OCI-LY7 (cell line): Measurements from ENCODE around the gene UVRAG.

Source experiments
- CTCF ChIP-seq: fragments of 200-600 bp; sonication (generic); conservative IDR thresholded peaks from 2 replicates; pipeline ENCODE4 v1.5.1; 2014; ENCODE audit warnings: mild to moderate bottlenecking, antibody characterized with exemption, low read length, moderate library complexity, mixed read lengths
- EZH2phosphoT487 ChIP-seq: fragments of 200-600 bp; sonication (generic); IDR thresholded peaks from 2 replicates; pipeline ENCODE4 v1.6.1; 2018; ENCODE audit warnings: low read depth, borderline replicate concordance, mild to moderate bottlenecking, mixed run types, antibody characterized with exemption, low read length, moderate library complexity, mixed read lengths

GRCh38 chr11:76173663-76174062 lies 358.7 kb downstream of the UVRAG start:
- TF ChIP-seq CTCF, result no peak
- TF ChIP-seq EZH2phosphoT487, result no peak
